ENCODE measurements around the gene ZNF567.

- TF ChIP-seq CTCF (IDR thresholded peaks at IDR 0.05): no peak
- no peak for TF ChIP-seq SIN3A (IDR thresholded peaks at IDR 0.05; ENCODE audit: borderline replicate concordance, insufficient read depth, low read depth, low read length)
- no peak for TF ChIP-seq TCF7L2 (IDR thresholded peaks at IDR 0.05; ENCODE audit: low read depth, low read length)
Observed at GRCh38 chr19:36652958-36653357, 34.5 kb upstream of the ZNF567 start.
